NCI-H2171 treated with DMSO at 0.1 percent for 48 hours (cell line): ENCODE results near the gene CDC42SE2.
A peak's percentile ranks its signal among the peaks of the same experiment; 100 is the strongest.
"Not testable (repeated sequence)": the region's sequence is repeated elsewhere in the genome, so short reads cannot be mapped to it uniquely, and the experiment has no call there.

Source experiments
- DNase-seq: peaks from one replicate; lab custom pipeline; 2025; lab: John Stamatoyannopoulos, UW

CDC42SE2 gene

DNA sequence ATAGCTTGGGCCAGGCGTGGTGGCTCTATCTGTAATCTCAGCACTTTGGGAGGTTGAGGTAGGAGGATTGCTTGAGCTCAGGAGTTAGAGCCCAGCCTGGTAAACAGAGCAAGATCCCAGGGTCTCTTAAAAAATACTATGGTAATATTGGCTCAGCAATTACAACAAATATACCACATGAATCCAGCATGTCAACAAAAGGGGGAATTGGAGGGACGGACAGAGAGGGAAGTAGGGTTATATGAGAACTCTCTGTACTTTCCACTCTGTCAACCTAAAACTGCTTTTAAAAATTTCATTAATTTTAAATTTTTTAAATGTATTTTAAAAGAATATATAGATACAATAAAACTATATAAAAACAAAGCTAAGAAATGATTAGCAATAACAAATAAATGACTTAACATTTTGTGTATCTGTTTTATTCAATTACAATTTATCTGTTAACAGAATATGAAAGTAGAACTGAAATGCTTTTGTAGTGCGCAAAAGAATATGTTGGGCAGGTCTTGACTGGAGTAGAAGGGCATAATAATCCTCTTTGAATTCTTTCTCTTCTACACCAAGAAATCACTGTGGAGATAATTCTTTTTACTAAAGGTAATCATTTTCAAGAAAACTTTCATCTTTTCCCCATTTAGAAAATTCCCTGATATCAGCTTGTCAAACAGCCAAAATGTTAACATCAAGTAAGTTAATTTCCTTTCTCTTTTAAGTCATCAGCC, 12.9 kb upstream of the CDC42SE2 start:
- no peak for DNase-seq

- DNase-seq = no peak
These were observed 11.1 kb upstream of the CDC42SE2 start for GRCh38 chr5:131252824-131253171.

DNA sequence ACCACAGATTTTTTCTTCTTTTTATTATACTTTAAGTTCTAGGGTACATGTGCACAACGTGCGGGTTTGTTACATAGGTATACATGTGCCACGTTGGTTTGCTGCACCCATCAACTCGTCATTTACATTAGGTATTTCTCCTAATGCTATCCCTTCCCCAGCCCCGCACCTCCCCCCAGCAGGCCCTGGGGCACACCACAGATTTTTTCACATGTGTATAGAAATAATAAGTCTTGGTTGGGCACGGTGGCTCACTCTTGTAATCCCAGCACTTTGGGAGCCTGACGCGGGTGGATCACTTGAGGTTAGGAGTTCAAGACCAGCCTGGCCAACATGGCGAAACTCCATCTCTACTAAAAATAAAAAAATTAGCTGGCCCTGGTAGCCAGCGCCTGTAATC, 9.8 kb upstream of the CDC42SE2 start:
- DNase-seq = not testable (repeated sequence)

DNA sequence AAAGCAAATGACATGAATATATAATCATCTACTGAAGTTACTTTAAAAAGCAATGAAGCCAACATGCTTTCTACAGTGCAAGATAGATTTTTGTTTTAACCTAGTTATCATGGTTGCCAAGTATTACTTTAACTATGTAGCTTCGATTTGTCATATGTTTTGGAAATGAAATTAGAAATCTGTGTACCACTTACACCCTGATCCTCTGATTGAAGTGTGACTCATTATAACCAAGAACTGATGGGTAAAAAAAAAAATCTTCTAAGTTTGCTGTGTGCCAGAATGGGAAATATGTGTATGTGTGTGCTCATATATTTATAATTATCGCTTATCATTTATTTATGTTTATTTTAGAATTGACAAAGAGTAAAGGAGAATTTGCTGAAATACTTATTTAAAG, 9.1 kb upstream of the CDC42SE2 start:
- no peak for DNase-seq

GRCh38 chr5:131256507-131256823, 7.4 kb upstream of the CDC42SE2 start:
- no peak for DNase-seq

GRCh38 chr5:131258733-131259132, 5.1 kb upstream of the CDC42SE2 start:
- no peak for DNase-seq

- DNase-seq = no peak
These were observed 4.5 kb upstream of the CDC42SE2 start for GRCh38 chr5:131259326-131259725.

- DNase-seq = no peak
These were observed 3.0 kb upstream of the CDC42SE2 start for GRCh38 chr5:131260895-131261294.

GRCh38 chr5:131261483-131261882, 2.4 kb upstream of the CDC42SE2 start:
- DNase-seq = no peak

- DNase-seq = no peak
These were observed 806 bp upstream of the CDC42SE2 start for GRCh38 chr5:131262953-131263541.

- DNase-seq = peak; percentile 28
These were observed 722 bp downstream of the CDC42SE2 start for GRCh38 chr5:131264451-131265099.

DNA sequence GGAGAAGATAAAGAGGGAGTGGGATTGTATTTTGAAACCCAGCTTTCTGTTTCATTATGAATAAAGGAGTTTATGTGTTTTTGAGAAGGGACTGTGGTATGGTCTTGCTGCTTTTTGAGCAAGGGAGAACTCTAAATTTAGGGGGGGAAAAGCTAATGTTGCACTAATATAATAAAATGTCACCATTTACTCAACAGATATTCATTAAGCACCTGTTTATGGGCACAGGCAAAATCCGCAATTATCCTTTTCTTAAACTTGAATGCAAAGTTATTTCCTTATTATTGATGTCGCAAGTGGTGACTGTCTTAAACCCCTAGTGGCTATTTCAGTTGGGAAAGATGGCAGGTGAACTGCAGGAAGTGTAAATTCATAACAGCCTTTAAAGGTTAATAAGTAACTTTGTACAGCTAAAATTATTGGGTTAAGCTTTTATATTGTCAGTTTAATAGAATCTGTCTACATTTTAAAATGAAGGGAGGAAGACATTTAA, 1.5 kb downstream of the CDC42SE2 start:
- peak; percentile 3 for DNase-seq

- no peak for DNase-seq
These were observed 2.7 kb downstream of the CDC42SE2 start for GRCh38 chr5:131266370-131267060.

DNA sequence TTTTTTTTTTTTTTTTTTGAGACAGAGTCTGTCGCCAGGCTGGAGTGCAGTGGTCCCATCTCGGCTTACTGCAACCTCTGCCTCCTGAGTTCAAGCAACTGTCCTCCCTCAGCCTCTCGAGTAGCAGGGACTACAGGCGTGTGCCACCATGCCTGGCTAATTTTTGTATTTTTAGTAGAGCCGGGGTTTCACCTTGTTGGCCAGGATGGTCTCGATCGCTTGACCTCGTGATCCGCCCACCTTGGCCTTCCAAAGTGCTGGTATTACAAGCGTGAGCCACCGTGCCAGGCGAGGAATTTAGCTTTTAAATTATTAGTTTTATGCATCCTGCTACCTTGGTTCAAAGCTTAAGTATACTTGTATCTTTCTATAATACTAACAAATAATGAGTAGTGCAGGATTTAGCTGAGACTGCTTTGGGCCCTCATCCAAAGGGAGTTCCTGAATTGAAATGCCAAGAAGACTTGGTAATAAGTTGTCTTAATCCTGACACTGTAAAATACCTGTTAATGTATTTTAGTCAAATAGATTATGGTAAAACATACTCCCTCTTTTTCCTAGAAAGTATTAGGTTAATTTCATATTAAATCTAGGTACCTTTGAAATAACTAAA, 5.0 kb downstream of the CDC42SE2 start:
- DNase-seq = no peak

GRCh38 chr5:131270809-131271208, 7.0 kb downstream of the CDC42SE2 start:
- no peak for DNase-seq

DNA sequence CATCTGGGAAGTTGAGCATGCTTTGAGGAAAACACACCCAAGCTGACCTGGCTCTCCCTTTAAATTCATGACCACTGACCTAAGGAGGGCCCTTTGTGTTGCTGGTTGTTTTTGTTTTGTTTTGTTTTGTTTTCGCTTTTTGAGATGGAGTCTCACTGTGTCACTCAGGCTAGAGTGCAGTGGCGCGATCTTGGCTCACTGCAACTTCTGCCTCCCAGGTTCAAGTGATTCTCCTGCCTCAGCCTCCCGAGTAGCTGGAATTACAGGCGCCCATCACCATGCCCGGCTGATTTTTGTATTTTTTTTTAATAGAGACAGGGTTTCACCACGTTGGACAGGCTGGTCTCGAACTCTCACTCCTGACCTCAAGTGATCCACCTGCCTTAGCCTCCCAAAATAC, 8.0 kb downstream of the CDC42SE2 start:
- not testable (repeated sequence) for DNase-seq

DNA sequence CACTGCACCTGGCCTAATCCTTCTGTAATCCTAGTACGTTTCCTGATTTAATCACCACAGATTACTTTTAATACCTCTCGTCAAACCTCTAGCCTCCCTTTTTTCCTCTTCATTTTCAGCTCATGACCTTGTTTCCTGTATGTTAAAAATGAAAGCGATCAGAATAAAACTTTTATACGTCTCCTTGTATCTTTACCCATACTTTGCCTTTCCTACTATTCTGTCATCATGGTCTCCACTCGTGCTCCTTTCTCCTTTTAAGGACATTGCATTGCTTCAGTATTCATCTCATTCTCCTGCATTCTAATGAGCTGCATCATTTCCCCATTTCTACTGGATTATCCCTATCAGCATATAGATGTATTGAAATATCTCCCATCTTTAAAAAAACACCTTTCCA, 8.5 kb downstream of the CDC42SE2 start:
- no peak for DNase-seq

- DNase-seq = no peak
These were observed 8.9 kb downstream of the CDC42SE2 start for GRCh38 chr5:131272724-131273123.

GRCh38 chr5:131274326-131275063, 10.6 kb downstream of the CDC42SE2 start:
- DNase-seq = no peak

GRCh38 chr5:131276072-131276471, 12.2 kb downstream of the CDC42SE2 start:
- DNase-seq = no peak

- no peak for DNase-seq
These were observed 13.6 kb downstream of the CDC42SE2 start for GRCh38 chr5:131277447-131277846.
